22Rv1 (cell line): Measurements from ENCODE around the gene TCF4.

Experiments
- ZFX ChIP-seq: fragments of 450-650 bp; IDR thresholded peaks from 2 replicates; pipeline ENCODE4 v1.6.1; 2017; ENCODE audit warnings: antibody characterized with exemption, borderline replicate concordance
- TF ChIP-seq, protein P1 (sequence below): fragments of 450-650 bp; IDR thresholded peaks from 2 replicates; pipeline ENCODE4 v1.5.1; 2017; ENCODE audit warnings: mild to moderate bottlenecking

DNA sequence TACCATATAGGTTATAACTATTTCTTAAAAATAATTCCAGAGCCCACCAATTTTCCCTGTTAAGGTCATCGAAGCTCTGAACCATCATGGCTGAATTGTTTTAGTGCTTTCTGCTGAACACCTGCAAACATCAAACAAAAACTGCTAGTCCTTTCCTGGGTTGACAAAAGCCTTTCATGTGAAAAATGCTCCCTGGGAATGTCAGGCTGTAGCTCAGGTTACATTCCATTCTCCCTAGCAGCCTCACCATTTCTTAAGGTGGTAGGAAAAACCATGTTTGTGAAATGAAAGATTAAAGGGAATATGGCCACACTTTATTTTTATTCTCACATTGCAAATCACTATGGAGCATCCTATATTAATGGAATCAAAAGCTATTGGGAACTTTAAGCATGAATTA is 5.7 kb downstream of the TCF4 start:
- TF ChIP-seq, protein P1, sequence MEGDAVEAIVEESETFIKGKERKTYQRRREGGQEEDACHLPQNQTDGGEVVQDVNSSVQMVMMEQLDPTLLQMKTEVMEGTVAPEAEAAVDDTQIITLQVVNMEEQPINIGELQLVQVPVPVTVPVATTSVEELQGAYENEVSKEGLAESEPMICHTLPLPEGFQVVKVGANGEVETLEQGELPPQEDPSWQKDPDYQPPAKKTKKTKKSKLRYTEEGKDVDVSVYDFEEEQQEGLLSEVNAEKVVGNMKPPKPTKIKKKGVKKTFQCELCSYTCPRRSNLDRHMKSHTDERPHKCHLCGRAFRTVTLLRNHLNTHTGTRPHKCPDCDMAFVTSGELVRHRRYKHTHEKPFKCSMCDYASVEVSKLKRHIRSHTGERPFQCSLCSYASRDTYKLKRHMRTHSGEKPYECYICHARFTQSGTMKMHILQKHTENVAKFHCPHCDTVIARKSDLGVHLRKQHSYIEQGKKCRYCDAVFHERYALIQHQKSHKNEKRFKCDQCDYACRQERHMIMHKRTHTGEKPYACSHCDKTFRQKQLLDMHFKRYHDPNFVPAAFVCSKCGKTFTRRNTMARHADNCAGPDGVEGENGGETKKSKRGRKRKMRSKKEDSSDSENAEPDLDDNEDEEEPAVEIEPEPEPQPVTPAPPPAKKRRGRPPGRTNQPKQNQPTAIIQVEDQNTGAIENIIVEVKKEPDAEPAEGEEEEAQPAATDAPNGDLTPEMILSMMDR, result no peak
- no peak for TF ChIP-seq ZFX
